NOMO-1 treated with DMSO at 0.1 percent for 48 hours (cell line): ENCODE results near the gene EP400.
"Not testable (repeated sequence)": the region's sequence is repeated elsewhere in the genome, so short reads cannot be mapped to it uniquely, and the experiment has no call there.

Source experiments
- DNase-seq: peaks from one replicate; lab custom pipeline; 2025; ENCODE audit not compliant: unreplicated experiment; lab: John Stamatoyannopoulos, UW

EP400 gene

GRCh38 chr12:132043216-132043615 is 93.5 kb downstream of the EP400 start:
- DNase-seq, result no peak

GRCh38 chr12:132043770-132044467 is 94.2 kb downstream of the EP400 start:
- DNase-seq, result no peak

GRCh38 chr12:132044661-132045412 is 95.1 kb downstream of the EP400 start:
- no peak for DNase-seq

- DNase-seq, result no peak
Observed at GRCh38 chr12:132045751-132046150, 96.0 kb downstream of the EP400 start.

- DNase-seq, result no peak
Observed at GRCh38 chr12:132046561-132046960, 96.8 kb downstream of the EP400 start.

GRCh38 chr12:132047630-132048029 is 97.9 kb downstream of the EP400 start:
- not testable (repeated sequence) for DNase-seq

GRCh38 chr12:132049442-132049841 is 99.7 kb downstream of the EP400 start:
- DNase-seq, result no peak

GRCh38 chr12:132049876-132050275 is 100.1 kb downstream of the EP400 start:
- no peak for DNase-seq

- DNase-seq, result not testable (repeated sequence)
Observed at GRCh38 chr12:132051718-132052117, 102.0 kb downstream of the EP400 start.

GRCh38 chr12:132052196-132052932 is 102.6 kb downstream of the EP400 start:
- no peak for DNase-seq

GRCh38 chr12:132053338-132054330 is 103.9 kb downstream of the EP400 start:
- DNase-seq, result no peak

- no peak for DNase-seq
Observed at GRCh38 chr12:132054983-132055382, 105.2 kb downstream of the EP400 start.

GRCh38 chr12:132055535-132056096 is 105.9 kb downstream of the EP400 start:
- DNase-seq, result no peak

GRCh38 chr12:132056320-132056719 is 106.6 kb downstream of the EP400 start:
- DNase-seq, result no peak

- no peak for DNase-seq
Observed at GRCh38 chr12:132056951-132057350, 107.2 kb downstream of the EP400 start.

- DNase-seq, result no peak
Observed at GRCh38 chr12:132057691-132058090, 107.9 kb downstream of the EP400 start.

GRCh38 chr12:132061197-132061596 is 111.5 kb downstream of the EP400 start:
- DNase-seq, result no peak

GRCh38 chr12:132061641-132062430 is 112.1 kb downstream of the EP400 start:
- DNase-seq, result no peak

GRCh38 chr12:132062481-132062880 is 112.7 kb downstream of the EP400 start:
- DNase-seq, result no peak
